VCaP (cell line): ENCODE measurements around the gene GREM2.

Source experiments
- H3K27ac ChIP-seq: fragments of 450-650 bp; 2 replicates; pipeline ENCODE4 v1.5.1; 2017
- TF ChIP-seq, protein P1 (sequence below): fragments of 450-650 bp; conservative IDR thresholded peaks from 2 replicates; pipeline ENCODE4 v1.5.1; 2017; ENCODE audit warnings: mild to moderate bottlenecking, moderate library complexity

The GREM2 gene

DNA sequence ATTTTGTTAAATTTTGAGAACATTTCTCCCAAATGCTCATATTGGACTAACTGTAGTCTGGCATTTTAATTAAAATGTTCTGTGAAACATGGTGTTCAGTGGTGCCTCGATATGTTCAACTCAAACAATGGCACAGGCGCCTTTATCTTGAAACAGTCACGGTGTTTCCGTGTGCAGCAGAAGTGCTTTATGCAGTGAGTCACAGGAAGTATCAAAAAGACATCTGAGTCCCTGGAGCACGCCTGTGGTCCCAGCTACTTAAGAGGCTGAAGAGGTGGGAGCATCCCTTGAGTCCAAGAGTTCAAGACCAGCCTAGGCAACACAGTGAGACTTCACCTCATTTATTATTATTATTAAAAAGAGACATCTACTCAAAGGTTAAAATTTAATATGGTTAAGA is 52.2 kb downstream of the GREM2 start:
- H3K27ac ChIP-seq = no peak overlapping the region

DNA sequence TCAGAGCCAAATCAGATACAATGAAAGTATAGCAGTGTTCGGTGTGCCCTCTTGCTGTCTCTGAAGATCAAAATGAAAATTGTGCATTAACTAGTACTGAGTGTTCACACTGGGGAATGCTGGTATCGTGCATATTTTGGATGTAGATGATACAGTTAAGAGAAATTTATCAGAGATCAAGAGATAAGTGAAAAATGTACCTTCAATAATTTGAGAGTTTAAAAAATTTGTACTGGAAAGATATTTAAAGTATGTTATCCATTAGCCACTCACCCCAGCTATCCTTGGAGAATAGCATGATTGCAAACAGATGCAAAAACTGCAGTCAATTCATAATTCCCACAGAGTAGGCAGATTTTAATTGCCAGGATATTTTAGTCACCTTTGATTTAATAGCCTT is 56.4 kb downstream of the GREM2 start:
- TF ChIP-seq, protein P1, sequence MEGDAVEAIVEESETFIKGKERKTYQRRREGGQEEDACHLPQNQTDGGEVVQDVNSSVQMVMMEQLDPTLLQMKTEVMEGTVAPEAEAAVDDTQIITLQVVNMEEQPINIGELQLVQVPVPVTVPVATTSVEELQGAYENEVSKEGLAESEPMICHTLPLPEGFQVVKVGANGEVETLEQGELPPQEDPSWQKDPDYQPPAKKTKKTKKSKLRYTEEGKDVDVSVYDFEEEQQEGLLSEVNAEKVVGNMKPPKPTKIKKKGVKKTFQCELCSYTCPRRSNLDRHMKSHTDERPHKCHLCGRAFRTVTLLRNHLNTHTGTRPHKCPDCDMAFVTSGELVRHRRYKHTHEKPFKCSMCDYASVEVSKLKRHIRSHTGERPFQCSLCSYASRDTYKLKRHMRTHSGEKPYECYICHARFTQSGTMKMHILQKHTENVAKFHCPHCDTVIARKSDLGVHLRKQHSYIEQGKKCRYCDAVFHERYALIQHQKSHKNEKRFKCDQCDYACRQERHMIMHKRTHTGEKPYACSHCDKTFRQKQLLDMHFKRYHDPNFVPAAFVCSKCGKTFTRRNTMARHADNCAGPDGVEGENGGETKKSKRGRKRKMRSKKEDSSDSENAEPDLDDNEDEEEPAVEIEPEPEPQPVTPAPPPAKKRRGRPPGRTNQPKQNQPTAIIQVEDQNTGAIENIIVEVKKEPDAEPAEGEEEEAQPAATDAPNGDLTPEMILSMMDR = no peak
- H3K27ac ChIP-seq = no peak overlapping the region

More for the DNA sequence above, 52.2 kb downstream of the GREM2 start:
- TF ChIP-seq, protein P1 = no peak

DNA sequence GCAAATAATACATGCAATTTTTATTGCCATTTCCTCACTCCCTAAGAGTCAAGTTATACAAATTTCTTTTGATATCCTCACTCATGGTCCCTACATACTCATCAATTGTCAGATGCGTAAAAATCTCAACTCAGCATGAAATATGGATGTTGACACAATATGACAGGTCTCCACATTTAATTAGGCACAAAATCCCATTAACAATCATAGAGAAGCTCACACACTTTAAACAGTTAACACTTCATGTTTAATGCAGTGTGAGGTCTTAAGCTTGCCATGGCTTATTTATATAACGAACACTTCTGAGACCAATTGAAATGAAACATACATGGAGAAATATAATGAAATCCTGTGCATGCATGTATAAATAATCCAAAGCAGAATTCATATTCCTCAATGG is 58.6 kb downstream of the GREM2 start:
- no peak overlapping the region for H3K27ac ChIP-seq
- TF ChIP-seq, protein P1 = no peak

DNA sequence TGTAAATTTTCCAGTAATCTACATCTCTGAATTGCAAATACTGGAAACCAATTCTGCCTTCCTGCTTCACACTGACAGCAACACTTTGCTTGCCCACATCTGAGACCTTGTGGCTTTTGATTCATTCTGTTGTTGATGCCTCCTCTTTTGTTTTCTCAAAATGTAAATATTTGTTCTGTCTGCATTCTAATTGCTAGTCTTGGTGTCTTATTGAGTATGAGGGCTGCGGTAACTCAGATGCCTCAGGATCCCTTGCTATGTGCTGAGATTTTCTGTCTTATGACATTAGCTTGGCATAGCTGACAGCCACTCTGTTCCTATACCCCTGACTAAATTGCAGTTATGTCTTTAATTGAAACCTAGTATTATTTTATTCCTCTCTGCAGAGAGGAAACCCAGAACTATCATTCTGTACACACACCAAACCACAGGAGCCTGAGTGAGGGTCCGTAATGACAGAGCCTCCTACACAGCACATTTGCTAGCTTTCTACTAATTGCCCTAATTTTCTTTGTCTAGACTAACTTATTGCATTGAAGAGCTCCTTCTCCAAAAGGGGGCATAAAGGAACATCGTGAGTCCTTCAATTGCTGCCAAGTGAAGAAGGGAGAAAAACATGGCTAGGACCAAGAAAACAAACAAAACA is 72.1 kb downstream of the GREM2 start:
- H3K27ac ChIP-seq = no peak overlapping the region
- TF ChIP-seq, protein P1 = no peak

DNA sequence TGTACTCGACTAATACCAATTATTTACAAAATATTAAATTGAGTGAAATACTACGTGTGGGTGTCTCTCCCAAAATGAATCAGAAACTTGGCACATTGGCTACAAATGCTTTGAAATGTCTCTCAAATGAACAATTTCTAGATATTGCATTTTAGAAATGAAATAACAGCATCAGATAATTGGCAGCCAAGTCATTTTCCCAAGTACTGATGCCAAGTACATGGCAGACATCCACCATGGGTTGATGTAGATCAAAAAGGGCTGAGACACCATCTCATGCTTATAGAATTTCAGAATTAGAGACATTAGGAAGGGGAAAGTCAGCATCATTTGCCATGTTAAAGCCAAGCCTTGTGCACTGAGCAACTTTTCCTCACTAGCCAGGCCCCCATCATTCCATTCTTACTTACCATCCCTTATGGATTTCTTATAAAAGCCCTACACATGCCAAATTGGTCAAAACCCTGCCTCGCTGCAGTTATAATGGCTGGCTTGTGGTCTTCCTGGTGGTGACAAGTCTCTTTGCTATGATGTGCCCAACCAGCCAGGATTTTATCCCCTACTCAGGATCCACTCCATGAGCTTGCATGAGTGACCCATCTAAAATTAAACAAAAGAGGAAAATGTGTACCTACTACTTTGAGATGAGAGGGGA is 73.1 kb downstream of the GREM2 start:
- TF ChIP-seq, protein P1 = no peak

DNA sequence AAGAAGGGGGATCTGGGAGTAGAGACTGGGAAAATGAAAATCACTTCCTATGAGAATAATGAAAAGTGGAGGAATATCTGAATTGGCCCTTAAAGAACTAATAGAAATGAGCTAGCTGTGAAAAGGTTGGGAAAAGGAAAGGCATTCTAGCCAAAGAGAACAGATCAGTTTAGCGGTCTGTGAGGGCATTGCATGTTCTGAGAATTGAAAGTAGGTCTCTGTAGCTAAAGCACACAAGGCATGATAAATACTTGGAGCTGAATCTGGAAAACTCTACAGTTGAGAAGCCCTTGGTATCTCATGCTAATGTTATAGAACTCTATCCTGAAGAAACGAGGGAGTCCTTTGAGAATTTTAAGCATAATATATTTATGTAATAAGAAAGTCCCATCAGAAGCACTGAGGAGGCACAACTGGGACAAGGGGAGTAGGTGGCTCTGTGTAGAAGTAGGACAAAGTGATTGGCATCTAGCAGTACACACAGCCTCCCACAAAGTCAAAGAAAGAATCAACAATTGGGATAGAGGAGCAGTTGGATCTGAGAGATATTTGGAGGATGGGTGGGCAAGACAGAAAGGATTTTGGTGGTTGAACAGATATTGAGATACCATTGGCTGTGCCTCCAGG is 78.7 kb downstream of the GREM2 start:
- TF ChIP-seq, protein P1 = no peak
- no peak overlapping the region for H3K27ac ChIP-seq

More for the DNA sequence above, 73.1 kb downstream of the GREM2 start:
- H3K27ac ChIP-seq = no peak overlapping the region

DNA sequence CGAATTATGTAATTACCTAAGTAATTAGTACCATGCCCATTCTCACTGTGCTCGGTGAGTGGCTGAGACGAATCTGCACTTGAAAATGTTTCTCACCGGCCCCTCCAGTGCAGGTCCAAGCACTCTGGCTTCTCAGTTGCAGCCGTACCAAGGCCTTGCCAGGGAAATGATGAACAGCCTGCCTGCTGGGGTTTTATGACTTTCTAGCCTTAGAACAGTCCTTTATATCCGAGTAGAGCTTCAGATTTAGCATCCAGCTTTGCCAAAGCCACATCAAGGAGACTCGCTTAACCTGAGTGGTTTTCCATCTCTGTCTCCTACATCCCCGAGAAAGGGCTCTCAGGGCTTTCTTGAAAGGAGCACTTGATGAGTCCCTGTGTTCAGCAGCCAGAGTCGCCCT is 83.4 kb downstream of the GREM2 start:
- H3K27ac ChIP-seq = no peak overlapping the region
- TF ChIP-seq, protein P1 = no peak
